CD4-positive, alpha-beta T cell treated with Interleukin-17A for 4 hours (primary cell): ENCODE results near the gene CARMIL1.

Experiments
- DNase-seq: peaks from one replicate; pipeline ENCODE4 v3.0.0-alpha.2; 2020; ENCODE audit warnings: mixed read lengths

Gene CARMIL1

DNA sequence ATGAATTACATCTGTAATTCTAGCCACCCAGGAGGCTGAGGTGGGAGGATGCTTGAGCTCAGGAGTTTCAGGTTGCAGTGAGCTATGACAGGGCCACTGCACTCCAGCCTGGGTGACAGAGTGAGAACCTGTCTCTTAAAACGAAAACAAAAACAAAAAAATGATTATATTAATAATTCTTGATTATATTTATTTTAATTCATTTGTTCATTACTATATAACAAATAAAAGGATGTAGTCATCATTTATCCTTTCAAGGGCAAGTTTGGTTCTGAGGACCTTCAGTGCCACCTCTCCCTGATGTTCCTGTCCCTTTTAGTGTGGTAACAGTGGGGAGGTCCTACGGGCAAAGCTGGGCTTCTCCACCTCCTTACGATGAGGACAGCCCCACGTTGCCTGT is 205.7 kb downstream of the CARMIL1 start:
- DNase-seq = no peak

DNA sequence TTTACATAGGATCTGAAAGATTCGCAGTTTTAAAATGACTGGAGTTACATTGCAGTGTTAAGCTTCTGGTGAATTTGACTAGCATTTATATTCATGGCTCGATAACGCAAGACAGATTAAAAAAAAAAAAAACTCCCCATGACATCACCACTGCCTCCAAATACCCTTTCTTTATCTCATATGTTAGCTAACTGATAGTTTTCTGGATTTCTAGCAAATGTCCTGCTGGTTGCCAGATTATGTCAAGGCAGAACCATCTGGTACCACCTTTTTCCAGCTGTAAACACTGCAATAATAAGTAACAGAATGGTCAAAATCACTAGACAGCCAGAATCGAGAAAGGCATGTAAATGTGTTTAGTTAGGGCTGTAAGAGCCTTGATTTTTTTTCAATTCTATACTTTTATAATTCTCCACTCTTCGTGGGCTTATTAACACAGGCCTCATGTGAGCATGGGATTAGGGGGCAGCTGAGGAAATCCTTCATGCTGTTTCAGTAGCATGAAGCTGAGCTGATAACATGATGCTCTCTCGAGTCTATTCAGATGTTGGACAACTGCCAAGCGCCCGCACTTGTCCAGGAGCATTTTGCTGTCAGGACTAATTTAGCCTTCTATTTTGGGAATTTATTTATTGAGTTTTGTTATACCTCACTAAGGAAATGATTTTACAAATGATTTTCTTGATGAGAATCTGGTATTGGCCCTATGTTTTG is 206.8 kb downstream of the CARMIL1 start:
- DNase-seq = no peak

DNA sequence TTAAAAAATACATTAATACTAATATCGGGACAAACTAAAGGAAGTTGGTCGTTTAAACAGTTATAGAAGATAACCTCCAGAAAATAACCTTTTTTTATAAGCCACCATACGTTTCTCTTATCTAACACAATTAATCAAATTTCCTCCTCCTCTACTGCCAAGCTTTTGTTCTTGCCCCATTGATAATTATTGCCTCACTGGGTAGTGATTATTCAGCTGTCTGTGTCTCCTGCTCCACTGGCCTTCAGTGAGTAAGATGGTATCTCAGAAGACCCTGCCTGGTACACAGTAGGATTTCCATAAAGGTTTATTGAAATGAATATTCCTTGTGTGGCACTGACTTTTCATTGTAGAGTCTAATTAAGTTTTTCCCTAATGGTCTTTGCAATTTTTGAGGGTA is 207.4 kb downstream of the CARMIL1 start:
- no peak for DNase-seq

DNA sequence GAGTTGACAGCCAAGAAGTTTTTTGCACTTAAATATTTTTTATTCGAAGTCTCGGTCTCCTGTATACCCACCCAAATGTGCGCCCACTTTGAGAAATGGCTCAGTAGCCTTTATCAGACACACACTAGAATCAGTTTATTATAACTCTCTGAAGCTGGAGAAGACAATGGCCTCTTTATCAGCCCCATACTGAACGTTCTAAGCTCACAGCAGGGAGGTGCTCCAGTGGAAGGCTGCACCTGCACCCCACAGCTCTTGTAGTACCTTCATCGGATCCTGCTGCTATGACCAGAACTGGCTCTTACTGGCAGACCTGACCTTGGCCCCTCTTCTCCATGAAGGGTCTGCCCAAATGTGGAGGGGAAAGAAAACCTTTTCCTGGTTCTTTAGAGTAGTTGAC is 207.8 kb downstream of the CARMIL1 start:
- DNase-seq = no peak

DNA sequence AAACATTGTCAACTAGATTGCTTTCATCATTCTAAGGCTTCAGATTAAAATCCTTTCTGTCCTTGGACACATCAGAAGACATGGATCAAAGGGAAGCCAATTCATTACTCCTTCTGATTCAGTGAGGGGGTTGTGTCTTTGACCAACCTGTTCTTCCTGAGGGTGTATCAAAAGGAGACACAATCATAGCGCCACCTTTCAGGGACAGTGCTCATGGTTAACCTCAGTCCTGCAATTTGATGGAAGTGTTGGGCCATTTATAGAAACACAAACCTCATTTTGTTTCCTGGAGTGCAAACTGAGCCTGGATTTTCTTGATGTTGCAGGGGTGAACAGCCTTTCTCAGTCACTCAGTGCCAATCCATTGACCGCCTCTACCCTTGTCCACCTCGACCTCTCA is 209.0 kb downstream of the CARMIL1 start:
- no peak for DNase-seq

DNA sequence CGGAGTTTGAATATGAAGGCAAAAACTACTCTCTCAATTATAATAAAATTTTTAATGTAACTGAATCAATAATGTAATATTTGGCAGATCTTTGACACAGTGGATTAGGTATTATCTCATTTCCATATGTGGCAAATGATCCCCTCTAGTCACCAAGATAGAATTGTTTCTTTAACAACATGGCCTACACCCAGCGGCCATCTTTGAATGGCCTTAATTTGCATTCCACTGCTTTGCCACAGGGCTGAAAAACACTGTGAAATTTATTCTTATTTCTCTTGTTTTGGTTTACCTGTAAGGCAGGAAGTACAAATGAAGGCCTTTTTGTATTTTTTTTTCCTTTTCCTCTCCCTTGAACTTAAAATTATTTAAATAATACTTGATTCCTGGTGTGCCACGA is 210.2 kb downstream of the CARMIL1 start:
- no peak for DNase-seq

DNA sequence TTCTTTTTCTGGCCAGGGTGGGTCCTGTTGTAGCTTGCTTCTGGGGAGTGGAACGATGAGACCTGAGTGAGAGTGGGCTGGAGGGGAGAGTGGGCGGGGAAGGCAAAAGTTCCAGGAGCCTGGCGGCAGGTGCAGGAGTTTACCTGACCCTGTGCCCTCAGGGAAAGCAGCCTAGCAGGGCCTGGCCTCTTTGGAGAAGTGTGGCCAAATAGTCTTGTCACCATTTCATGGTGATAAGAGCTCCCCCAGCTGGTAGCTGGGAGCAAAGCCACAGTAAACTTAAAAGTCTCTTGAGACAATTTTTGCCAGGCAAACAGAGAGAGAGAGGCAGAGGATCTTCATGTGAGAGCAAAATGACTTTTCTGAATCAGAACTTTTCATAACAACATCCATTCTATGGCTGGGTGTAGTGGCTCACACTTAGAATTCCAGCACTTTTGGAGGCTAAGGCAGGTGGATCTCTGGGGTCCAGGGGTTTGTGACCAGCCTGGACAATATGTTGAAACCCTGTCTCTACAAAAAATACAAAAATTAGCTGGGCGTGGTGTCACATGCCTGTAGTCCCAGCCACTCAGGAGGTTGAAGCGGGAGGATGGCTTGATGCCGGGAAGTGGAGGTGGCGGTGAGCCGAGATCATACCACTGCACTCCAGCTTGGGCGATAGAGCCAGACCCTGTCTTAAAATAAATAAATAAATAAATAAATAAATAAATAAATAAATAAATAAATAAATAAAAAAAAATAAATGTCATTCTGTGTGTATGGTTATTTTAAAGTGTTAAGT is 211.0 kb downstream of the CARMIL1 start:
- DNase-seq = peak; percentile 77

DNA sequence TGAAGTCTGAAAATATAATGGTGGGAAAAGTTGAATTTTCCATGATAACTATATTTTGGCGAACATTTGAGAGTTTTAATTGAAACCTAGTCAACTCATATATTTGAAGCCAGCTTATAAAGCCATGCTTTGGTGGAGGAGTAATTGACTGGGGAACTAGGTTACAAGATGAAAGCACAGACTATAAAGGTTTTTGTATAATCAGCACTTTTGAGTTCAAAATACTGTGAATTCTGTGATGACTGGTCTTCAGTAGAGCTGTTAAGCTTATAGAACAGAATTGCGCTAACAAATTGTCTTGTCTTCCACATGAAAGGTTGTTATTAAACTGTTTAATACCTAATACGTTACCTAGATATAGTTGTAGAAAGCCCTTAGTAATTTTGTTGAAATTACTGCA is 213.8 kb downstream of the CARMIL1 start:
- DNase-seq = no peak

DNA sequence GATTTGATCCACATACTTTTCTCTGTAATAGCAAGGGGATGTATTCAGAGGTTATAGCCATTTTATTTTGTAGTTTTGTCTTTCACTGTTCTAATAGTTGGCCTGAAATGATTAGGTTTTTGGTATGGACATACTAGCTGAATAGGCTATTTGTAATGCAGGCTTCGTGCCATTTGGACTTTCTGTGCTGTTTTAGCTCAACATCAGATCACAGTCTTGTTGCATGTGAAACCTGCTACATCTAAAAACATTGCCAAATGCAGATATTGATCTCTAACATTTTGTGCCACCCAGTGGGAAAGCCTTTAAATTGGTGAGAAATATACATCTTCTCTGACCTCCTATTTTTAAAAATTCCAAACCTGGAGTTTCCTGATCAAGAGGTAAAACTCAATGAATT is 215.3 kb downstream of the CARMIL1 start:
- no peak for DNase-seq

DNA sequence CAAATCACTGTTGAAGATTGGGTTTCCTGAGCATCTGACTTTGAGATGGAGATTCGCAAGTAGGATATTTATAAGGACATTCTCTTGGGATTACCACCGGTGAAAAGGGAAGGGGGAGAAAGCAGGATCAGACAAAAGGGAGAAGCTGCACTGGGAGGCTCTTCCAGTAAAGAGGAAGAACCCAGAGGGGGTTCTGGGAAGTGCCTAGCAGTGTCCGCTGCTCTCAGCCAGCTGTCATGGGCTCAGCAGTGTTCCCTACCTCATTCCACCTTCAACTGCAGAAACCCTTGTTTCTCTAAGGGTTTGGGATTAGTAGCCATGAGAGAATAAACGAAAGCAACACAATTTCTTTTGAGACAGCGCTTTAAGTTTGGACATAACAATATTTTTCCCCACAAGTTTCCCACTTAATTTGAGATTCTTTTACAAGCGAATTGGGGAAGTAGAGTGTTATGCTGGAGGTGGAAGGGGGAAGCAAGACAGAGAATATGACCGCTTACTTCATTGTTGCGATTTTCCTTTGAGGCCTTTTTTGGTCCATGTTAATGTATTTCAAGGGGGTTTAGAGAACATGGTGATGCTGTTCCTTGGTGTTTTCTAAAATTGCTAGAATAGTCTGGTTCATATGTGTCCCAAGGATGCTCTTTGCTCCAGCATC is 218.3 kb downstream of the CARMIL1 start:
- no peak for DNase-seq

DNA sequence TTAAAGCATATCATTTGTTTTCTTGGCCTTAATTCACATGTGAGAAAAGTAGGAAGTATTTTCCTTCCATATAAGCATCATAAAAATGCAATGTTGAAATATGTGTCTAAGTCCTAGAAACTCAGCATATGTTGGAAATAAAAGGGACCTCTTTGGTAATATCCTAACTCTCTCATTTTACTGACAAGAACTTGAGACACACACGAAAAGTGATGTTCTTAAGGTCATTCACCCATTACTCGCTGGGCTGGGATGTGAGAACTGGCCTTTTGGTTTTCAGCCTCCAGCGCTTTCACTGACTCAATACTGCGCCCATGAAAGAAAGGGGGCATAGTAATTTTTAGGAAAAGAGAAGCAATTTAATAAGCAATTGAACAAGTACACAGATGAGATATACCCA is 219.3 kb downstream of the CARMIL1 start:
- DNase-seq = no peak

DNA sequence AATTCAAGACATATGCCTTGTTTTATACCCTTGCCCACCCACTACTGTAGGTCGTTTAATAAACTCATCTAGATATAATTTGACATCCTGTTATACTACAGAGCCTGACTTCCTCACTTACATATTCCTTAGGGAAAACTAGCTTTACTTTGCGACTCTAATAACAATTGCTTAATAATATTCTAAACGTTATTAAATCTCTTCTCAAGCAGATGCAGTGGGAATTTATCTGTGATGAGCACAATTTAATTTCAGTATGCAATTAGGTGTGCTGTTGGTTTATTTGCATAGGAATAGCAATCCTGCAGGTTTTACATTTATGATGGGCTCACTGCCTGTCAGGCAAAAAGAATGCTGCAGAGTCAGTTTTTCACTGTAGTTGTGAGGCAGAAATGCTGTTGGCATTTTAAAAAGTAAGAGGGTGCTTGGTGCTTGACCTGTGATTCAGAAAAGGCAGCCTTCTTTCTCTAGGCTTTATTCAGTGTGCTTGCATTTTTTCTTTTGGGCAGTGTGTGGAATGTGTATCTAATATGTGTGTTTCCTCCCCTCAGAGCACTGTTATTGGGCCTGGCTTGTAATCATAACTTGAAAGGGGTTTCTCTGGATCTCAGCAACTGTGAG is 220.6 kb downstream of the CARMIL1 start:
- DNase-seq = no peak

DNA sequence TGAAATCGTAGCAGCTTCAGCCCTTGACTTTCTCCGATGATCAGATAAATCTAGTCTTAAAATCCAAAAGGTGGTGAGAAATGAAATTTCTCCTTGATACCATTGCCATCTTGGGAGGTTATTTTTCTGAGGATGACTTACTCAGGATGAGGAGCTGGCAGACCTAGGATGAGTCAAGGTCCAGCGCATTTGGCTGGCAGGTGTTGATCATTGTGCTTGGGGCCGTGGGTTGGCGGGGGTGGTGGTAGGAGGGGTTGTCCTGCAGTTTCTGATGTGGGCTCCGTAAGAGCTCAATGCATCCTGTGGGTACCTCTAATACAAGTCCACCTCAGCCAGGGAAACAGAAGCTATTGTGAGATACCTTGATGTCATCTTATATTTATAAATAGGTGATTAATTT is 224.5 kb downstream of the CARMIL1 start:
- no peak for DNase-seq

DNA sequence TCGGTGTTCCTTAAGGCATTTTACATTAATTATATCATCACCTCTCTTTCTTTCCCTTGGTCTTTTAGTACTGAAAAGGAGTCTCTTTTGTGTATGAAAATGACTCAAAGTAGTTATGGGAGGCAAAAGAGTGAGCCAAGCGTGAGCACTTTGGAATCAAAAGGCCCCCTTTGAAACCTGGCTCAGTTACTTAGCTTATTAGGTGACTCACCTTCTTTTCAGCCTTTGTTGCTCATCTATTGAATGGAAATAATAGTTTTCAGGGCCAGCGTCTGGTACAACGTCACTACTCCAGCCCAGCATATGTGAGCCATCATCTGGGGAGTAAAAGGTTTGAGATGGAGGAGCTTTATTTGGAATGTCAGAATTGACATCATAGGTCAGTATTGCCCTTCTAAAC is 225.5 kb downstream of the CARMIL1 start:
- no peak for DNase-seq

DNA sequence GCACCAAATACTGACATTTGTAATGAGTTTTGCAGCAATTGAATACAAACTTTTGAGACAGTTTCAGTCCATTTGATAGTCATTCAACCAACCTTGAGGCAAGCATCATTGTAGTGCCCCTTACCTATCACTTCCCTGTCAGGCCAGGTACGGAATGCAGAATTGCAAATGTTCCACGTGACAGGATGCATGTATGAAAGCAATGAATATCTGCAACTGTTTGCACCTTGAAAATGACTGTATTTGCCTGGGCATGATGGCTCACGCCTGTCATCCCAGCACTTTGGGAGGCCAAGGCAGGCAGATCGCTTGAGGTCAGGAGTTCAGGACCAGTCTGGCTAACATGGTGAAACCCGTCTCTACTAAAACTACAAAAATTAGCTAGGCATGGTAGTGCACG is 226.8 kb downstream of the CARMIL1 start:
- DNase-seq = no peak

DNA sequence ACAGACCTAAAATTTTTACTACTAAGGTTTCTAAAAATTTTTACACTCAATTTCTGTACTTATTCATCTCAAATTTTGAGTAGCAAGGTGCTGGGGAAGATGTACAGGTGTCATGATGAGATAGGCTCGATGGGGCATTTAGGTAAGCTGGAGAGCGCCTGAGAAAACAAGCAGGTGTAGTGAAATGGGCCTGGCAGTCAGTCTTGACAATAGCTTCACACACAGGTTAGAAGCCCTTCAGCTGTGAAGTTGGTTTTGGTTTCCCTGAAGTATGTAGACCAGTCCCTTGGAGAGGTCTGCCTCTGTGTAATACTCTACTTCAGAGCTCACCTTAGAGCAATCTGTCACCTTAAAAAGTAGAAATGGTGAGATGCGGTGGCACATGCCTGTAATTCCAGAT is 228.9 kb downstream of the CARMIL1 start:
- DNase-seq = no peak

DNA sequence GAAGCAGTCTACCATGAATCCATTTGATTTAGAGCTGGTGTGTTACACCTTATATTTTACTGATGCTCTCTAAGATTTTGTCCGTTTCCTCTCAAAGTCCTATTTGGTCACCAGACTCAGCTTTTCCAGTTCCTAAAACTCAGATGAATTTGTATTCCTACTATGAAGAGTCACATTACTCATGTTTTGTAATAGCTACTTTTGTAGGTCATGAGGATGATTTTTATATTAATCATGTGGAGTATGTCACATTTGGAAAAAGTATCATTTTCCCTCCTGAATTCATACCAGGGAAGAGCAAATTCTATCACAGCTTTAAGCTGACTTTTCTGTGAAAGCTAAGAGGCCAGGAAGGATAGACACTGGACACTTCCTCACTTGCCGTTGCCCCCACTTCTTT is 232.2 kb downstream of the CARMIL1 start:
- no peak for DNase-seq

DNA sequence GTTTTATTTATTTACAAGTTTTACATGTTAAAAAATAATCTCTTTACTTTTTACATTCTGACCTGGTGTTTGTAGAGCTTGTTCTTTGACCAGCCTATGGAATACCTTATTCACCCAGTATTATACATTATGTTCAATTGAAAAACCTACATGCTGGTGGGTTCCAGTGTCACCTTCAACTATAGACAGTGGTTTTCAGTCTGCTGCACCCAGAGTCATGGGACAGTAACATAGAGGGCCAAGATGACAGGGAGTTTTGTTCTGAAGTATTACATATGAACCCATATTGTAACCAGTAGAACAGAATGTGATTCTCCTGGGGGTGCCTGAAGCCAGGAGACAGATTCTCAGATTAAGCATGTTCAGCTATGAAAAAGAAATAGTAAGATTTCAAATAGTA is 233.4 kb downstream of the CARMIL1 start:
- DNase-seq = no peak

DNA sequence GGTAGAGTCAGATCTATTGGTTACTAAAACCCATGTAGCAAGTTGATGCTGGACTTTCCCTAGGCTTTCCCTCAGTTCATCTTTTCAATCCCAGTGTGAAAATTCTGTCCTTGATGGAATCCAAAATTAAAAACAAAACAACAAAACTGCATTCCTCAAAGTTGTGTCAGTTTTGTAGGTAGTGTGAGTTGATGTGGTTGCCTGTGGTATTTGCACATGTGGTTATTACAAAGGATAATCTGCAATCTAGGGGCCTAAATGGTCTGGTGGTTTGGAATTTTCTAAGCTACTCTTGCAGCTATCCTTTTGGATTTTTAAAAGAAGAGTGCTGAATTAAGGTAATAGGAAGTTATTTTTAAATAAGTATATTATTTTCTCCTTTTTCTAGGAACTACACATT is 240.7 kb downstream of the CARMIL1 start:
- DNase-seq = no peak

DNA sequence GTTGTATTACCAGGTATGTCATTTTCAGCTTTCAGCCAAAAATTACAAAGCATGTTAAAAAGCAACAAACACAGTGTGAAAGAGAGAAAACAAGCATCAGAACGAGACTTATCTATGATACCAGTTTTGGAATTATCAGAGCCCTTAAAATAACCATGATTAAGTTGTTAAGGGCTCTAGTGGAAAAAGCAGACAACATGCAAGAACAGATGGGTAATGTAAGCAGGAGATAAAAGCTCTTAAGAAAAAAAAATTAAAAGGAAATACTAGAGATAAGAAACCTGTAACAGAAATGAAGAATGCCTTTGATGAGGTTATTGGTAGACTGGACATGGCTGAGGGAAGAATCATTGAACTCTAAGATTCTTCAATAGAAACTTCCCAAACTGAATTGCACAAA is 245.4 kb downstream of the CARMIL1 start:
- no peak for DNase-seq

DNA sequence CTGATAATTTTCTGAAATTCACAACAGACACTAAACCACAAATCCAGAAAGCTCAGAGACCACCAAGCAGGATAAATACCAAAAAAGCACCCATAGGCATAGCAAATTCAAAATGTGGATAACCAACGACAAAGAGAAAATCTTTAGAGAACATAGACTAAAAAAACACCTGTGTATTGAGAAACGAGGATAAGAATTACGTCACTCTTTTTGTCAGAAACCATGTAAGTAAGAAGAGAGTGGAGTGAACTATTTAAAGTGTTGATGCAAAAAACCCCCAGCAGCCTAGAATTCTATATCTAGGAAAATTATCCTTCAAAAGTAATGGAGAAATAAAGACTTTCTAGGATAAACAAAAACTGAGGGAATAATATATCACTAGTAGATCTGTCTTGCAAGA is 245.9 kb downstream of the CARMIL1 start:
- no peak for DNase-seq

DNA sequence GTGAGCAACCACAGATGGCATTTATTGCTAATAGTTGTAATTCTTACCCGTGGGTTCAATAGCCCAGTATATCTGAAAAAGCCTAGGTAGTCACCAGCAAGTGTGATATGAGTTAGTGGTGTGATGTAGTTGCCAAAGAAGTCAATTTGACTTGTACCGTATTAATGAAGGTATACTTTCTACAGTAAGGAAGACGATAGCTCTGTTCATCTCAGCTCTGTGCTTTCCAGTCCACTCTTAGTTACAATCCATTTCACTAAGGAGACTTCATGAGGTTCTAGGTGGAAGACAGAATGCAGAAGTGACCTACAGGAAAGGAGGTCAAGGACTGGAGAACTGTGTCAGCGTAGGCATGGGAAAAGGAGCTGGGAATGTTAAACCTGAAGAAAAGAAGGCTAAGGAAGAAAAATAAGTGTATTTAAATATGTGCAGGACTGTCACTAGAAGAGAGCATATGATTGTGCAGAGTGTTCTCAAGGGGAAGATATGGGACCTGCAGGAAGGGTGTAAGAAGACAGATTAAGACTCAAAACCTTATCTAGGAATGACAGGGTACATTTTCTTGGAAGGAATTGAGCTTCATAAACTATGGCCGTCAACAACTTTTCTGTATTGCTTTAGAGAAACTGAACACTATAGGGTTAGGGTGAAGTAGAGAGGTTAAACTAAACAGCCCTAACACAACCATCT is 255.9 kb downstream of the CARMIL1 start:
- DNase-seq = no peak

DNA sequence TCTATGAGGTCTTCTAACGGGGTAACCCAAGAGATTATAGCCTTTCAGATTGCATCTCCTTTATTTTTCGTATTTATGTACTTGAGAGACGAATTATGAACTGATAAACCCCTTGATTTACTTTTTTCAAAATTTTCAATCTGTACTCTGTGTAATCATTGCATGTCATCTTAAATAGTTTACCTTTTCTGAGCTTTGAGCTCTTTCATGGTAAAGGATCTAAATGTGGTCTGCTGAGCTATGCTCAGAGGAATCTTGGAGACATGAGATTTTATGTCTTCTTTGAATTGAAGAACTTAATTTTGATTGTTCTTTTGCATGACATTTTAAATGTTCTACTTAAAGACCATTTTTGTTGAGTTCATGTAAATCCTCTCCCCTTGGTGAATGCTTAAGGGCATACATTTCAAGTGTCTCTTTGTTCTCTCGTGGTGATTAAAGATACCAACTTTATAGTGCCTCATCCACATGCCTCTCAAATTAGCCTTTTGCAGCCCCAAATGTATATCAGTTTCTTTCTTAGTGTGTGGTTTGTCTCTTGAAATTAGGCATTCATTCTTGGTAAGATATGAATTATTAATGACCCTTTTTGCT is 256.6 kb downstream of the CARMIL1 start:
- DNase-seq = no peak
